Measurements from ENCODE around the gene MAIP1.

The MAIP1 gene

DNA sequence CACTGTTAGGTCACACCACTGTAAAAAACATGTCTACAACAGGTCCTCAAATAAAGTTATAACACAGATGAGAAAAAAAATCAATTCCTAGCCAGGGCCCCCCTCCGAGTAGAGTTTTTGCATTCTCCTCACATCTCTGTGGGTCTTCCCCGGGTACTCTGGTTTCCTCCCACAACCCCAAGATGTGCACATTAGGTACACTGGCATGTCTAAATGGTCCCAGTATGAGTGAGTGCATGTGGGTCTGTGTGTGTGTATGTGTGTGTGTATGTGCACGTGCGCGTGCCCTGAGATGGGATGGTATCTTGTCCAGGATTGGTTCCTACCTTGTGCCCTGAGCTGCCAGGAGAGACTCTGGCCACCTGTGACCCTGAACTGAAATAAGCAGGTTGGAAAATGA lies 5.0 kb upstream of the MAIP1 start:
- DNase-seq: no peak

DNA sequence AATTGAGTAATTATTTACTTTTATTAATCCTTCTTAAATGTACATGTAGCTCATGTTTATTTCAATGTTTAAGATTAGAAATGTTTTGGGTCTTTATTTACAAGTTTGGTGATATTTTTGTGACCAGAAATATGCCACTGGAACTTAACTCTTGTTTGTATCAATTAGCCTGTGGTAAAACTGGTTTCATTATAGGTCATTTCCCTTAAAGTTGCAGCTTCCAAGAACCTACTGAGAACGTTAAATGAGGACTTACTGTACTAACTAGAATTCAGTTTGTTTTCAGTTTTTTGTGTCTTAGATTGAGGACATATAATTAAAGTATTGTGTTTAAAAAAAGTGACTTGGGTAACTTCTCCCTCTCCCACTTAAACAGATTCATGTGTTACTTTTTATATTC lies 4.4 kb upstream of the MAIP1 start:
- no peak for DNase-seq

DNA sequence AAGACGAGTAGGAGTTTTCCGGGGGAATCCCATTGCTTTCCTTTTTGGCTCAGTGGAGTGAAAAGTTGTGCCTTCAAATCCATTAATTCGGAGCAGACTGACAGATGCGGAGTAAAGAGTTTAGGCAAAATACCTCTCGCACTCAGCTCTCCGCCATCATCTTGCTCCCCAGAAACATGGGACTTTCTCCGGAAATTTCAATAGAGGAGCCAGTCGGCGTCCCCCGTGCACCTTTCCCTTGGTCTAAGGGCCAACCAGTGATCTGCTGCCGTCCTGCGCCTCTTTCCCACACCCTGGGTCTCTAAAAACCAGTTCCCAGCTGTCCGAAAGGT lies 409 bp upstream of the MAIP1 start:
- no peak for DNase-seq

DNA sequence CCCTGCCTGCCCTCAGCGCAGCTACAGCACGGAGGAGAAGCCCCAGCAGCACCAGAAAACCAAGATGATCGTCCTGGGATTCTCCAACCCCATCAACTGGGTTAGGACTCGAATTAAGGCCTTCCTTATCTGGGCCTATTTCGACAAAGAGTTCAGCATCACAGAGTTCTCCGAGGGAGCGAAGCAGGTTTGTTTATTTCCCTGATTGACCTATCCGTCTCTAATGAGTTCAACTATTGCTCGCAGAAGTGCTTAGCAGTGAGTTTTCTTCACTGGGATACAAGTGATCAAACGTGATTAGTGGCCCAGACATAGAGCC lies 639 bp downstream of the MAIP1 start:
- no peak for DNase-seq

DNA sequence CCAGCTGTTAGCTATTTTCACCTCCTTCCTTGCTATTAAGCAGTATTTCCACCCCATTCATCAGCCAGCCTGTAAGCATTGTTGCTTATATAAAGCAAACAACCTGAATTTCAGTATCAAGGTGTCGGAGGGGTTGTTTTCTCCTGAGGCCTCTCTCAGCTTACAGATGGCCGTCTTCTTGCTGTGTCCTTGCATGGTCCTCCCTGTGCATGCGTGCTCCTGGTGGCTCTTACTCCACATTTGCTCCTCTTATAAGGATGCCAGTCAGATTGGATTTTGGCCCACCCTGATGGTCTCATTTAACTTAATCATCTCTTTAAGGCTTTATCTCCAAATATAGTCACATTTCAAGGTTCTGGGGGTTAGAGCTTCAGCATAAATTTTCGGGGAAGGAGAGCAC lies 2.6 kb downstream of the MAIP1 start:
- DNase-seq: no peak

DNA sequence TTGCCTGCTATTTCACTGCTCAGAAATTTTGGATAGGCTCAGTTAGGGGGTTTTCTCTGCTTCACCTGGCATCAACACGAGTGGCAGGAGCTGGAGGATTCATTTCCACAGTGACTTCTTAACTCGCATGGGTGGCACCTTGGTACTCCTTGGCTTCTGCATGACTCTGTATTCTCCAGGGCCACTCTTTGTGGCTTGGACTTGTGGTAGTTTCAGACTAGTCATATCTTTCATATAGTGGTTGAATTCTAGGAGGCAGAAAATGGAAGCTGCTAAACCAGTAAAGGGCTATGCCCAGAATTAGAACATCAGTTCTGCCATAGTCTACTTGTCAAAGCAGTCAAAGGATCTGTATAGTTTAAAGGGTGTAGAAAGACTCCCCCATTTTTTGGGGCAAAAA lies 6.8 kb downstream of the MAIP1 start:
- no peak for DNase-seq

DNA sequence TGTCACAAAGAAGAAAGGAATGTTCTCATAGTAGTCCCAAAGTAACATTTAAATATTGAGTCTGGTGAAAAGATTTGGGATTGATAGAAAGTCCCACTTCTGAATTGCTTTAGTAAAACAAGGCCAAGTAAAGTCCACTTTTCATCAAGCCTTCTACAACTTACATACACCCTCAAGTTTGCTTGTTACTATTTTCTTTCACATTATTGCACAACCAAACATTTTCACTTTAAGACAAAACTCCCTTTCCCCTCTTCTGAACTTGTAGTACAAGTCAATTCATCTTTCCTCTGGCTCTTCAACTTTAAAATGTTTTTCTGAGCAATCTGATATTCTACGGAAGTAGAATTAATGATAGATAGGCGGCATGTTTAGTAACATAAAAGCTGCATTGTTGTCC lies 11.0 kb downstream of the MAIP1 start:
- DNase-seq: no peak

DNA sequence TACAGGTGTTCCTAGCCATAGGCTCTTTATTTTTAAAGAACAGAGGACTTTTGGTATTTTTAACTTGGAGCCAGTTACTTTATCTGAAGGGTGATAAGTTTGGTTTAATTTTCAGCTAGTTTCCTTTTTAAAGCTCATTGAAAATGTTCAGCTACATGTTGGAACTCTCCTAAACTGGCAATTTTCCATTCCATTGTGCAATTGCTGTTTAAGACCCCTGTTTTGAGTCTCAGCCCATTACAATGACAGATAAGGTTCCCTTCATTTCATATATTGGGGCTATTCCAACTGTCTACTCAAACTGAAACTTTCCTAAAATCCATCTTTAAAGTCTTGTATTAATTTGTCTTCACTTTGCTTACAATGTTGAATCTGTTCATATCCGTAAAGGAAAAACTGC lies 11.6 kb downstream of the MAIP1 start:
- DNase-seq: no peak

DNA sequence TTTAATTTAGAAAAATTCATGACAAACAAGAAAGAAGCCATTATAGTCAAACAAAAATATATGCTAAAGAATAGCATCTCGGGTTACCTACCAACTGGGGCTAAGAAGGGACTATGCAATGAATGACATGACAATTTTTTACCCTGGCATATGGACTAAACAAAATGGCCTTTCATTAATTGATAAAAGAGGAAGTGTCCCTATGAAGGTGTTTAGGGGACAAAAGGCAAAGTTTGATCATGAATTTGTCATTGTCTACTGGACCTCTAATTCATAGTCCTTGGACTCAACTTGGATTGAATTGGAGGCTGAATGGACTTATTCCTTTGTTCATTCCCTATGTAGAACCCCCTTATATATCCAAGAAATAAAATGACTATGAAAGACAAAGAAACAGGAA lies 12.7 kb downstream of the MAIP1 start:
- no peak for DNase-seq

DNA sequence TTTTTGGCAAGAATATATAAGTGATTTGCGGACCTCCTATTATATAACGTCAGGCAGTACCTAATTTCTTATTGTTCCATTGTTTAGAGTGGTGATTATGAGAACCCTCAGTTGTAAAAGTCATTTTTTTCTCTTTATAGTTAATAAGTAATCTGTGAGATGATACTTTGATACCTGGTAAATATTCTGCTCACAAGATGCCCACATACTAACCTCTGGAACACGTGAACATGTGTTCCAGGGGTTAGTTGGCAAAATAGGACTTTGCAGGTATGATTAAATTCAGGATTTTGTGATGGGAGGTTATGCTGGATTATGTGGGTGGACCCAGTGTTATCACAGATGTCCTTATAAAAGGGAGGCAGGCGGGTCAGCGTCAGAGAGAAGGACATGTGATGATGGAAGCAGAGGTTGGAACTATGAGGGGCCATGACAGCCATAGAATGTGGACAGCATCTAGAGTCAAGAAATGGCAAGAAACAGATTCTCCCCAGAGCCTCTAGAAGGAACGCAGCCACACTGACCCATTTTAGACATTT lies 16.8 kb downstream of the MAIP1 start:
- DNase-seq: no peak

DNA sequence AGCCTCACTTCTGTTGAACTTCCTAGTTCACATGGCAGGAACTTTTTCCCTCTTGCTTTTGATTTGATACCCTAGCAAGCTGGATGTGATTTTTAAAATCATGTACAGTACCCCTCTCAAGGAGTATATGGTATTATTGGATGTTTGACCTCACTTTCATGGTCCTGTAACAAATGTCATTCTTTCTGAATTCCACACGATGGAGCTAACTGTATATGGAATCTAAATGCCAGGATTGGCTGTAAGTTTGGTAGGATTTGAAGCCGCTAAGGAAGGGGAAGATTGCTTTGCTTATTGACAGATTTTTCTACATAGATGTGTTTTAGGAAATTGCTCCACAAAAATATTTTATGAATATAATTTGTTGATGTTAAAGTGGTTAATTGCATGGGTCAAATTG lies 18.3 kb downstream of the MAIP1 start:
- peak in 1 of 2 experiments; percentile 23 for DNase-seq

DNA sequence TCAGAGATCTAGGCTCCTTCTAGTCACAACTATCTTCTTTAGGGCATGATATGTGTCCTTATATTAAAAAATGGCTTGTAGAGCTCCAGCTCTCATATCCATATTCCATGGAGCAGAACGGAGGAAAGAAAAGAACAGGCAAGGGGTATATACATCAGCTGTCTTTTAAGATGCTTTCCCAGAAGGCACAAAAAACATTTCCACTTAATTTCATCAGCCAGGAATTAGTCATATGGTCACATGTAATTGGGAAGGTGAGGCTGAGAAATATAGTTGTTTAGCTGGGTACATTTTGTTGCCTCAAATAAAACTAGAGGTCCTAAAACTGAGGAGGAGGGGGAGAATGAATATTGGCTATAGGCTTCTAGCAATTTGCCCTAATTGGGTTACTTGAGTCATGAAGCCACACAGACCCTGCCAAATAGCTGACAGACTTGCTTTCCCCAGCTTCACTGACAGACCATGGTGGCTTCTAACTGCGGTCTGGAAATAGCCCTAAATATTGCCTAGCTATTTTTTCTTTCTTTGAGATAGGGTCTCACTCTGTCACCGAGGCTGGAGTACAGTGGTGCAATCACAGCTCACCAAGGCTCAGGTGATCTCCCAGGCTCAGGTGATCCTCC lies 20.0 kb downstream of the MAIP1 start:
- no peak for DNase-seq

DNA sequence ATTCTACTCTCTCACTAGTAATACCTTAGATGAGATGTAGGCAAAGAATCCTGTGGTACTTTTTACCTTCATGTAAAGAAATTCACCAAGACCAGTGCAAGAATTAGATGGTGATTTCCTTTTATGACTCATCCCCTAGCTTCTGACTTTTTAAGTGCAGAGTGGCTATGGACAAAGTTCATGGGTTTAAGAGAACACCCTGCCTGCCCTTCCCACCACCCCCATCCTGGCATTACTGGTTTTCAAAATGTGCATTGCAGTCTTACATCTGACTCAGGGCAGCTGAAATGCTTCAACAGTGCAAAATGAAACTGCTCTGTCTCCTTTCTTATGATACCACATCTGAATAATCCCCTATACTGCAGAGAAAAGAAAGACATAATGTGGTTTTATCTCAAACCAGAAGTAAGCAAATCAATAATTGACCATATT lies 22.6 kb downstream of the MAIP1 start:
- DNase-seq: no peak

DNA sequence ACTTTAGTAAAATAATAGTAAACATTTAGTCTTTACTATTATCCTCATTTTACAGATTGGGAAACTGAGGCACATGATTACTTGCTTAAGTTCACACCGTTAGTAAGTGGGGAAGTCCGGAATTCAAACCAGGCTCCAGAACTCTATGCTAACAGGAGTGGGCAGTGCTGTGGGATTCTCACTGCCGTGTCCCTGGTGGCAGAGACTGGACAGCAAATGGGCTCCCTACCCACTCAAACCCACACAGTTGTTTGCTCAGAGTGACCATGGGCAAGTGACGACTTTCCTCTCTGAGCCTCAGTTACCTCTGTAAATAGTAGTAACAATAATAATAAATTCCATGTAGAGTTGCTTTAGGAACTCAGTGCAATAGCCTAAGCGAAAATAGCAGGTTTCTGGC lies 24.0 kb downstream of the MAIP1 start:
- no peak for DNase-seq

DNA sequence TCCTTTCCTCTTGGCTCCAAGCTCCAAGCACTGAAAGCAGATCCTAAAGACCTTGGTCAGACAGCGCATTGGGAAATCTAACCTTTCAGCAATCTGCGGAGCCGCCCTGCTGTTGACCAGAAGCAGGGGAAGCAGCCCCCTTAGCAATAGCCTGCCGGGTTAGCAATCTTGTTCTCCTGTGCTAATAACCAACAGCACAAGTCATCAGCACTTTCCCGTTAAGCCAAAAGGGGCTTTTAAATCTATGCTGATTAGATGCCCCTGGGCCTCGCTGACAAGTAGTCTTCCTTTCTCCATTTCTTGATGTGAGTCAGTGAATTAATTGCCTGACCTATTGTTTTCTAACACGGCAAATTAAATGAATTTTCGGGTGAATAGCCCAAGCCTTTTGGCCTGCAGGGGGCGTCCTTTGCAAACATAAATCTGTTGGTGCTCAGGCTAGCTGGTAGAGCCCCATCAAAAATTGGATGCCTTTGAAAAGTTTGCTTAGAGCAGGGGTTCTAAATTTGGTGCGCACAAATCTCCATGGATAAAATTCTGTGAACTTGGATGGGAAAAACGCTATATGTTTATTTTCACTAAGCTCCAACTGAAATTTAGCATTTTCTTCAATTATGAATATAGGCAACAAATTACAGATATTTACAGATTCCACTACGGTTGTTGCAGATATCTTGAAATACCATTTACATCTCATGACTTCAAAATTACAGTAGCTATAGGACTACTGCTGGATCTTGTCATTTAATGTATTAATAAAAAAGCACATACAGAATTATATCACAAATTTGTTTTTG lies 24.6 kb downstream of the MAIP1 start:
- DNase-seq: peak; percentile 63 to 67

DNA sequence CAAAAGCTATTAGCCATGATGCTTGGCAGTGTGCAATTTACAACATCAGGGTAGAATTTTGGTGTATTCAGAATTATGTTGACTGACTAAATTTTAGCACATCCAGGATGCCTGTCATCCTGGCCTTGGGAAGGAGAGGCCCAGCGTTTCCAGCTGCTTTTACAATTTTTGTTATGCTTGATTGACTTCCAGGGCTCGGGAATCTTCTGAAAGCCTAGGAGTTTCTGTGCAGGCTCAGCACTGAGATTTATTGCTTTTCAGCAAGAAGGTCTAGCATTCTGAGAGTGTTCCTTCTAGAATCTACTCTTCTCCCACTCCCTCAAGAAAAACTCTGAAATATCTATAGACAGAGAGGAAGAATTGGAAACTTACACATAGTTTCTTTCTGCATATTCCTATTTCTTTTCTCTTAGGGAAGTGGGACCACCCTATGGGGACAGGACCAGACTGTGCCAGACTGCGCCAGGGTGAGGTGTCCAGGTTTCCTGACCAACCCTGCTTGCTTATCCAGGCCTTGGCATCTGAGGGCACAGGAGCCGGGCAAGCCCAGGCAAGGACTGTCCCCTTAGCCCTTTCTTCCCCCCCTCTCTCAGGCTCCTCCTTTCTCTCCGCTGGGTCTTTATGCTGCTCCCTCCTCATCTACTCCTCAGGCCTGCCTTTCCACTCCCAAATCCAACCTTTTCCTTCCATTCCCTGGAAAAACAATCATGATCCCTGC lies 26.9 kb downstream of the MAIP1 start:
- no peak for DNase-seq

DNA sequence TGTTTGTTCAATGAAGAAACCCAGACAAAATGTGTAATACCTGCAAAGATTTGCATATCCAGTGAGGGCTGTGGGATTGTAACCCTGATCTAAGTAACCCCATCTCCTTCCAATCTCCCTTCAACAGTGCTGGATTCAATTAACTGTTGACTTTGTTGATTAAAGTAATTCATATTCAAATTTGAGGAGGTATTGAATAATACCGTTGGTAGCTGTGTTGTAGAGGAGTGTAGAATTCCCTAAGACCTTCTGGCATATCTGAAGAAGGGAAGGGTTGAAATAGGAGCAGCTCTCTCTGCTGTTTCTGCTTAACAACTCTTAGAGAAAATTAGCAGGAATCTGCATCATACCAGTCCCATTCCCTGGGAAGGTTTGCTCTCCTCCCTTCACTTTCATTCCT lies 28.2 kb downstream of the MAIP1 start:
- no peak for DNase-seq

DNA sequence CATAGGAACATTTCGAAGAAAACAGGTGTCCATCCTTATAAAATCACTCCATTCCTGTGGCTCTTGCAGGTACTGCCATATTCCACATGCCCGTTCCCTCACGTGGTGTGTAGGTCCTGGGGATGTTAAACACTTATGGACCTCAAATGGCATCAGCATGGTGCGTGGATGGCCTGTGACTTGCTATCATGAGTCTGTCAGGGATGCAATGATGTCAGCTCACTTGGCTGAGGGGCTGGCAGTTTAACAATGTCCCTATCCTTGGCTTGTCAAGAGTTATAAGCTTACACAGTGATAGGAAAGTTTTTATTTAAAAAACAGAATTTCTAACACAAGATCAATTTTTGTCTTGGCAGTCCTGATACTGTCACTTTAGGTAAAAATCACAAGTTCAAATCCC lies 28.8 kb downstream of the MAIP1 start:
- DNase-seq: no peak

DNA sequence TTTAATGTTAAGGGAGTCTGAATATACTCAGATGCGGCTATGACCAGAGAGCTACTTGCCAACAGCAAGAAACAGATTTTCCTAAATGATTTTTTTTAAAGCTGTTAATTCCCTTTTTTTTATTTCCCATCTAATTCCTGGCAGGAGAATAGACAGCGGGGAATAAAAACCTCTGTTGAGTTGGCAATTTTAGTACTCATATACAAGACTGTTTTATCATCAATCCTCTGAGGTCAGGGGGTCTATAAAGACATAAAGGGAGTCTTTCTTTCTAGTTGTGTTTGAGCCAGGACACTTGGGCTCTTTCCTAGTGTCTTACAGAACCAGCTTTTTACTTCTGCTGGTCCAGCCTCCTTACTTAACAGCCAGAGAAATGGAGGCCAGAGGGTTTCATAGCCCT lies 29.4 kb downstream of the MAIP1 start:
- no peak for DNase-seq

DNA sequence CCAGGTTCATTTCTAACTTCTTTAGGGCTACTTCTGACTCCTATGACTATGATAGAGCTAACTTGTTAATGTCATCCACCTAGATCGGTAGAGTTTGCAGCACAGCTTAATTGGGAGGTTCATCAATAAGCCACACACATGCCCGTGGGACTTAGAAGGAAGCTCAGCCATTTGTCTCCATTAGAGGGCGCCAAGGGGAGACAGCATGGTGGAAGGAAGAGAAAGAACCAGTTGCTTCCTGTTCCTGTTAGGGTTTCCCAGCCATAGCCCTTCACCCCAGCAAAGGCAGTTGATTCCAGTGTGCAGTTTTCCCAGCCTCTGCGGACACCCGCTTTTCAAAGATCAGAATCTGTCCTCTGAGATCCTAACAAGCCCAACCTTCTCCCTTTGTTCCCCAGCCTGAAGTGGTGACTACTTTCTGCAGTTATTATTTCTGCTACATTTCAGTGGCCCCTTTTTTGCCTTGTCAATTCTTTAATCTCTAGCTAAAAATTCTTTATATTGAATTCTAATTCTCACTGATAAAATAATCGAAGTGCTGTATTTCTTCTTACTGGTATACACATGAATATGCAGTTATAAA lies 30.3 kb downstream of the MAIP1 start:
- peak; percentile 77 to 78 for DNase-seq

DNA sequence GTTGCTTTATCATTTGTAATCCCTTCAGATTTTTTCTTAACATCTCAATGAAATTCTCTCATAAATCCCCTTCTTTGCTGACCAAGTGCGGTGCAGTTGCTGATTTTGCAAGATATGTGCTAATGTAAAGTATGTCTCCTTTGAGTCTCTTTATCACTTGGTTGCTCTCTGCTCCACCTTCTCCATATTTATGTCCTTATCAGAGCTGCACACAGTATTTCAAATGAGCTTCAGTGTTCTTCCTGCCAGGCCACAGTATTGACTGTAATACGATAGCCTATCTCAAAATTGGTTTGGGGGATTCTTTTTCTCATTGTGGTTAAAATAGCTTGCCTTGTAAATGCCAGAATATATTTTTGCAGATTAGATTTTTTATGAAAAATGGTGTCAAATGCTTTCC lies 32.2 kb downstream of the MAIP1 start:
- DNase-seq: no peak

DNA sequence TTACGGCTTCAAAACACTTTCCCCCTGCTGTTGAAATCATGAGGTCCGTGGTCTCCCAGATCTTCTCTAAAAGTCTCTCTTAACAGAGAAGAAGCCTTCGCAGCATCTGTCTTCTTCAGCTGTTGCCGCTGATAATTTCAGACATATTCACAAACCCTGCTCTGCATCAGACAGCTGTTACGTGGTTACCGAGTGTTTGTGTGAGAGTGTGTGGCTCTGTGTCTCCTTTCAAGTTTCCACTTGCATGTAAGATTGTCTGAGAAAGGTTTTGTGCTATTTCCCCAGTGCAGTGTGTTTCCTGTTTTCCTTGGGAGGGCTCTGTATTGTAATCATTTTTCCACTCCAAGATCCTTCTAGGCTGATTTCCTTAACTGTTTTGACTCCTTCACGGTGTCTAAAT lies 32.8 kb downstream of the MAIP1 start:
- no peak for DNase-seq

DNA sequence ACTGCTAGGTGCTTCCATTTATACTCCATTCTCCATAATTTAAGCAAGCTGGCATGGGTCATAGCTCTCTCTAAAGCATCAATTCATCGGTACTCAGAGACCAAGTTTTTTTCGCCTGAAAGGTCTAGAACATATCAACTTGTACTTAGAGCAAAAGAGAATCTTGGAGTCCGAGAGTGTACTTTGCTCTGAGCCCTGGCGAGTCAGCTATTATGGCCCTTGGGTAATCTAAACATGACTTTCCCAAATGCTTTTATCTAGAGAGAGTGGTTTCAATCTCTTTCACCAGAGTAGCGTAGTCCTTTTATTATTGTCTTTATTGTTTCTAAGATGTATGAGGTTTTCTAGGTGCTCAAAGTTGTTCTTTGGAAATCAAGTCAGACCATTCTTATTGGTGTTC lies 34.4 kb downstream of the MAIP1 start:
- no peak for DNase-seq

DNA sequence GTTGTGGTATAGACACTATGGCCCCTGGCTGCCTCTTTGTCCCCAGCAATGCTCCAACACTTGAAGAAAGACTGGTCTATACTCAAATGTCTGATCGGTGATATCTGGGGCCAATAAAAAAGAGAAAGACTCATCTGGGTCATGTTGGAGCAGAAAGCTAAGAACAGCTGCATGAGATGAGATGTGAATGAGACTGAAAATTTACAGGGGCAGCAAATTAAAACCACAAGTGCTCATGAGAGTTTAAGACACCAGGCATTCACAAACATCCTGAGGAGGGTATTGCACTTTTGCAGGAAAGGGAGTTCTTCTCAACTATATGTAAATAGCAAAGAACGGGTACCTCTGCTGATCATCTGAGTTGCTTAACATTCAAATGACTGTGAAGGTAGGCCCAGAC lies 36.3 kb downstream of the MAIP1 start:
- no peak for DNase-seq
